ENCODE measurements around the gene MINDY4. TPM values are rescaled to one million over a fixed set of nuclear protein-coding genes. Genes with fewer than 3 reads are reported as not detected.

MINDY4 gene
- total RNA-seq, 1 experiment from 2014 or later = 1.8 TPM

GRCh38 chr7:30894866-30895605 lies 123.8 kb downstream of the MINDY4 start:
- no peak overlapping the region for H3K27ac Mint-ChIP-seq
- H3K4me1 Mint-ChIP-seq = no peaks in the 10 kb centered on the region
- ChIA-PET POLR2A (no interaction called here), CTCF (interaction anchor here (3.6 kb wide), 1 partner anchor 13 kb away, joined by 11 read pairs; no protein-coding TSS in a partner anchor)
- no peak overlapping the region for H3K4me3 Mint-ChIP-seq
- peak; percentile 30 for DNase-seq (ENCODE audit: low spot score)
- H3K27me3 Mint-ChIP-seq (ENCODE audit: low read depth) = no peaks in the 10 kb centered on the region
- no peaks in the 10 kb centered on the region for H3K9me3 Mint-ChIP-seq
- ATAC-seq = peak; percentile 59
- TF ChIP-seq GTF2I (CRISPR knock-in tag; conservative IDR thresholded peaks at IDR 0.05) (no peak), CDX4 (CRISPR knock-in tag; IDR thresholded peaks at IDR 0.05; ENCODE audit: borderline replicate concordance) (no peak), RORB (CRISPR knock-in tag; IDR thresholded peaks at IDR 0.05) (no peak), AR (CRISPR knock-in tag; IDR thresholded peaks at IDR 0.05) (no peak), ESRRA (CRISPR knock-in tag; IDR thresholded peaks at IDR 0.05; ENCODE audit: borderline replicate concordance) (no peak), JAZF1 (CRISPR knock-in tag; IDR thresholded peaks at IDR 0.05) (no peak), ZNF396 (CRISPR knock-in tag; IDR thresholded peaks at IDR 0.05; ENCODE audit: borderline replicate concordance) (no peak), ZNF423 (CRISPR knock-in tag; IDR thresholded peaks at IDR 0.05) (no peak), E2F5 (CRISPR knock-in tag; IDR thresholded peaks at IDR 0.05) (no peak), ZMAT4 (CRISPR knock-in tag; IDR thresholded peaks at IDR 0.05) (no peak), CREM (CRISPR knock-in tag; IDR thresholded peaks at IDR 0.05) (no peak), ZNF121 (CRISPR knock-in tag; IDR thresholded peaks at IDR 0.05) (no peak), CBFB (CRISPR knock-in tag; IDR thresholded peaks at IDR 0.05; ENCODE audit: low read depth) (no peak), NR3C1 (CRISPR knock-in tag; conservative IDR thresholded peaks at IDR 0.05; ENCODE audit: low read depth) (no peak), USF2 (CRISPR knock-in tag; IDR thresholded peaks at IDR 0.05) (no peak), TEAD4 (CRISPR knock-in tag; IDR thresholded peaks at IDR 0.05) (no peak)
- H3K36me3 Mint-ChIP-seq = no peaks in the 10 kb centered on the region

GRCh38 chr7:30896036-30896435 lies 124.8 kb downstream of the MINDY4 start:
- no peak; the same call in 1 of the 2 replicates for ATAC-seq
- Mint-ChIP-seq H3K4me1 (no peaks in the 10 kb centered on the region), H3K4me3 (no peak overlapping the region), H3K27ac (no peak overlapping the region), H3K9me3 (no peaks in the 10 kb centered on the region), H3K27me3 (ENCODE audit: low read depth) (no peaks in the 10 kb centered on the region), H3K36me3 (no peaks in the 10 kb centered on the region)
- no peak for TF ChIP-seq CREM (CRISPR knock-in tag; IDR thresholded peaks at IDR 0.05)
- no peak for TF ChIP-seq JUN (CRISPR knock-in tag; IDR thresholded peaks at IDR 0.05)
- CTCF ChIA-PET = interaction anchor here (3.6 kb wide), 1 partner anchor 12 kb away, joined by 11 read pairs; no protein-coding TSS in a partner anchor
- DNase-seq (ENCODE audit: low spot score) = no peak
- POLR2A ChIA-PET = no interaction called here

Measured in WTC11 (cell line).